NCI-H1048 (cell line): ENCODE data around the gene PPP2R5C.
A peak's percentile ranks its signal among the peaks of the same experiment; 100 is the strongest.
"Not testable (repeated sequence)": the region's sequence is repeated elsewhere in the genome, so short reads cannot be mapped to it uniquely, and the experiment has no call there.

ENCODE experiments used
- DNase-seq: peaks from one replicate; lab custom pipeline; 2025; lab: John Stamatoyannopoulos, UW

Gene PPP2R5C

DNA sequence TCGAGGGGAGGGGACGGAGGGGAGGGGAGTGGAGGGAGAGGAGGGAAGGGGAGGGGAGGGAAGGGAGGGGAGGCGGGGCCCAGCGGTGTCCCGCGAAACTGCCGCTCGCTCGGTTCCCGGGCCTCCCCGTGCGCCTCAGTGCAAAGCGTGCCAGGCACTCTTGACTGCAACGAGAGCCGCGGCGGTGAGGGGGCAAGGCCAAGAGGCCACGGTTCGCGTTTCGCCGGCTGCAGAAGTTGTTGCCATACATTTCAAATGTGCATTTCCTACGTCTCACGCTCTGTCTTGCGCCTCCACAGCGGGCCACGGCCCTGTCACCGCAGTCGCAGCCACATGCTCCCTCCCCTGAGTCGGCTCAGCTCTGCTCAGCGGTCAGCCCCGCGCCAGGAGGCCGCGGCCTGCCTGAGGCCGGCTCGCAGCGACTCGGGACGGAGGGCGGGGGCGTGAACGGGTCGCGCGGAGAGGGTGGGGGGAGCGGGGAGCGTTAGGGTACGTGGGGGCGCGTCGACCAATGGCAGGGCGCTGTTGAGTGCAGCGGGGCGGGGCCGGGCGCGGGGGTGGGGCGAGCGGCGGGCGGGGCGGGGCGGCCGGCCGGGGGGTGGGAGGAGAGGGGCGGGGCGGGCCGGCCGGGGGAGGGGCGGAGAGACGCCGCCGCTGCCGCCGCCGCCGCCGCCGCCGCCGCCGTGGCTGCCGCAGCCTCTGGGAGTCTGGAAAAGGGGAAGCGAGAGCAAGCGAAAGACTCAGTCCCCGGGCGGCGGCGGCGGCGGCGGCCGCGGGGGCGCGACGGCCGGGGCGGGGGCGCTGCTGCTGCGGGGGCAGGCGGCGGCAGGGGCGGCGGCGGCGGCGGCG is at the start of gene PPP2R5C:
Gene PPP2R5C (plus strand): TSS at position 678 of the 849 bp plus-strand sequence. CDS start 185 bp downstream, outside the sequence.
- peak; percentile 57 for DNase-seq

DNA sequence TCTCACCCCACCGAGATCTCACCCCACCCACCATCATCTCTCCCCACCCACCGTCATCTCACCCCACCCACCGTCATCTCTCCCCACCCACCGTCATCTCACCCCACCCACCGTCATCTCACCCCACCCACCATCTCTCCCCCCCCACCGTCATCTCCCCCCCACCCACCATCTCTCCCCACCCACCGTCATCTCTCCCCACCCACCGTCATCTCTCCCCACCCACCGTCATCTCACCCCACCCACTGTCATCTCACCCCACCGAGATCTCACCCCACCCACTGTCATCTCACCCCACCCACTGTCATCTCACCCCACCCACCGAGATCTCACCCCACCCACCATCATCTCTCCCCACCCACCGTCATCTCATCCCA is 49.7 kb upstream of the PPP2R5C start:
- DNase-seq: not testable (repeated sequence)

DNA sequence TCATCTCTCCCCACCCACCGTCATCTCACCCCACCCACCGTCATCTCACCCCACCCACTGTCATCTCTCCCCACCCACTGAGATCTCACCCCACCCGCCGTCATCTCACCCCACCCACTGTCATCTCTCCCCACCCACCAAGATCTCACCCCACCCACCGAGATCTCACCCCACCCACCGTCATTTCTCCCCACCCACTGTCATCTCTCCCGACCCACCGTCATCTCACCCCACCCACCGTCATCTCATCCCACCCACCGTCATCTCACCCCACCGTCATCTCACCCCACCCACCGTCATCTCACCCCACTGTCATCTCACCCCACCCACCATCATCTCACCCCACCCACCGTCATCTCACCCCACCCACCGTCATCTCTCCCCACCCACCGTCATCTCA is 49.2 kb upstream of the PPP2R5C start:
- DNase-seq: not testable (repeated sequence)

DNA sequence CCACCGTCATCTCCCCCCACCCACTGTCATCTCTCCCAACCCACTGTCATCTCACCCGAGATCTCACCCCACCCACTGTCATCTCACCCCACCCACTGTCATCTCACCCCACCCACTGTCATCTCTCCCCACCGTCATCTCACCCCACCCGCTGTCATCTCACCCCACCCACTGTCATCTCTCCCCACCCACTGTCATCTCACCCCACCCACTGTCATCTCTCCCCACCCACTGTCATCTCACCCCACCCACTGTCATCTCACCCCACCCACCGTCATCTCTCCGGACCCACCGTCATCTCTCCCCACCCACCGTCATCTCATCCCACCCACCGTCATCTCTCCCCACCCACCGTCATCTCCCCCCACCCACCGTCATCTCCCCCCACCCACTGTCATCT is 48.4 kb upstream of the PPP2R5C start:
- DNase-seq: not testable (repeated sequence)

DNA sequence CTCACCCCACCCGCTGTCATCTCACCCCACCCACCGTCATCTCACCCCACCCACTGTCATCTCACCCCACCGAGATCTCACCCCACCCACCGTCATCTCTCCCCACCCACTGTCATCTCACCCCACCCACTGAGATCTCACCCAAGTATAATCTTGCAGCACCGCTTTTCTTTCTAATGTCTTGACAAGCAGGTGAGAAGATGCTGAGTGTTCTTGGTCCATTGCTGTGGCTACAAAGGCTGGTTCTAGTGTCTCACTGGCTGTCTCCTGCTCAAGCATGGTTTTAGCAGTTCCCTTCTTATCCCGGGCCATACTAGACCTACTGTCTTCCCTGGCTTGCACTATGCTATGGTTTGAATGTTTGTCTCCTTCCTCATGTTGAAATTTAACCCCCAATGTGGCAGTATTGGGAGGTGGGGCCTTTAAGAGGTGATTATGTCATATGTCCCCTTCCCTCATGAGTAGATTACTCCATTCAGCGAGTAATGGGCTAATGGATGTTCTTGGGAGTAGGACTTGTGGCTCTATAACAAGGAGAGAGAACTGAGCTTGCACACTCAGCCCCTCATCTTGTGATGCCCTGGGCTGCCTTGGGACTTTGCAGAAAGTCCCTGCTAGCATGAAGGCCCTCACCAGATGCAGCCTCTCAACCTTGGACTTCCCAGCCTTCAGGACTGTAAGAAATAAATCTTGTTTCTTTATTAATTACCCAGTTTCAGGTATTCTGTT is 47.7 kb upstream of the PPP2R5C start:
- no peak for DNase-seq

DNA sequence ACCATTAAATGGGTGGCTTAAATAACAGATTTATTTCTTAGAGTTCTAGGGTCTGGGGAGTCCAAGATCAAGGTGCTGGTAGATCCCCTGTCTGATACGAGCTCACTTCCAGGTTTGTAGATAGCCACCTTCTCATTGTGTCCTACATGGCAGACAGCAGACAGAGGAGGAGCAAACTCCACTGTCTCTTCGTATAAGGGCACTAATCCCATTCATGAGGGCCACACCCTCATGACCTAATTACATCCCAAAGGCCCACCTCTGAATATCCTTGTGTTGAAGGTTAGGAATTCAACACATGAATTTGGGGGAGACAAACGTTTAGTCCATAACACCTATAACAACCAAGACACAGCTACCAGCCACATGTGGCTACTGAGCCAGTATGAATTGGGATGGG is 47.1 kb upstream of the PPP2R5C start:
- no peak for DNase-seq

DNA sequence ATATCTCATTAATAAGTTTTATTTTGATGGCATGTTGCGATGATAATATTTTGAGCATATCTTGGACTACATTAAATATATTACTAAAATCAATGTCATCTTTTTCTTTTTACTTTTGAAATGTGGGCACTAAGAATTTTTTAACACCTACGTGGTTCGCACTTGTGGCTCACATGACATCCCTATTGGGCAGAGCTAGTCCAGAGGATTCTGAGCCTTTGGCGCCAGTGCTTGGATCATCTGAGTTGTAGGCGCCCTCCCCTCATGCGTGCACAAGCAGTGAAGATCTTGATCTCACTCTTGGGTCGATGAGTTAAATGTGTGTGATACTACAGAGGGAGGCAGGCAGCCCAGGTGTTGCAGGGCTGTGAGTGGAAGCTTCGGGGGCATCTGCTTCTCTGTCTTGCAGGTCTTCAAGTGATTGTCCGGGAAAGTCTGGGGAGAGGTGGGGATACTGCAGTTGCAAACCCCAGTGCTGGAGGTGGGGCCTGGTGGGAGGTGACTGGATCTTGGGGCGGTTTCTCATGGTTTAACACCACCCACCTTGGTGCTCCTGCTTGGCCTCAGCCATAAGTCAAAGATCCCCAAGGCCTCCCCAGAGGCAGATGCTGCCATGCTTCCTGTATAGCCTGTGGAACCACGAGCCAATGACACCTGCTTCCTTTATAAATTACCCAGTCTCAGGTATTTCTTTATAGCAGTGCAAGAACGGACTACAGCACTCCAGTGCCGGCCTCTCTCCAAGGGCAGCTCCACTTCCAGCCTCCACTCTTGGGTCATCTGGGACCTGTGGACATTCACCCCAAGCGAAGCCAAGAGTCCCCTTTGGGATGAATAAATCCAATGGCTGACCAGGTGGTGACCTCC is 46.1 kb upstream of the PPP2R5C start:
- DNase-seq: no peak

DNA sequence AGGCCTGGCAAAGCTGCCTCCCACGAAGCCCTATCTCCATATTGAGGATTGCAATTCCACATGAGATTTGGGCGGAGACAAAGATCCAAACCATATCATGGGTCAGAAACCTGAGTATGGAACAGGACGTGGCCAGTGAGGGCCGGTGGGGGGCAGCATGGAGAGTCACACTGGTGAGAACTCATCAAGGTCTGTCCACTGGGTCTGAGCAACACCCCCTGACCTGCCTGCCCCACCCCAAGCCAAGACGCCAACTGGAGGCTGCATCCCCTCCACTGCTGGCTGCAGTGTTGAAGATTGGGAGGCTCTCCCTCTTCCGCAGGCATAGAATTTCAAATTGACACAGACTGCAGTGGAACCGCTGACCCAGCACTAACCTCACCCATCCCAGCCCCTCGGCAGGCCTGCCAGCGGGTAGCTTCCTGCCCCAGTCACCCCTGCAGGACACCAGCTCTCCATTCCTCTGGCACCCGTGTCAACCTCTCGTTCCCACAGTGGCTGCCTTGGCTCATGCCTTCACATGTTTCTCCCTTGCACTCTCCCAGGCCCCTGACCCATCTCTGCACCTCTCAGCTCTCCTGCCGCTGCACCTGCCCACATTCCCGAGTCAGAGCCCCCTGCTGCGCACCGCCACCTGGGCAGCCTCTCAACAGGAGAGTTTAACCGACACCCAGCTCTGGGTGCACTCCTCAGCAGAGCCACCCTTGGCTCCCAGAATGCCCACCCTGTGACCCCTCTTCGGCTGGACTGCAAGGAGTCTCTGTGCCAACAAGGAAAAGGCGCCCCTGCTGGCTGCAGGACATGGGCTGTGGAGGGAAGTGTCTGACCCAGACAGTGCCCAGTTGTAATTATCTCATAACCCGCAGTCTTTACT is 45.2 kb upstream of the PPP2R5C start:
- no peak for DNase-seq

DNA sequence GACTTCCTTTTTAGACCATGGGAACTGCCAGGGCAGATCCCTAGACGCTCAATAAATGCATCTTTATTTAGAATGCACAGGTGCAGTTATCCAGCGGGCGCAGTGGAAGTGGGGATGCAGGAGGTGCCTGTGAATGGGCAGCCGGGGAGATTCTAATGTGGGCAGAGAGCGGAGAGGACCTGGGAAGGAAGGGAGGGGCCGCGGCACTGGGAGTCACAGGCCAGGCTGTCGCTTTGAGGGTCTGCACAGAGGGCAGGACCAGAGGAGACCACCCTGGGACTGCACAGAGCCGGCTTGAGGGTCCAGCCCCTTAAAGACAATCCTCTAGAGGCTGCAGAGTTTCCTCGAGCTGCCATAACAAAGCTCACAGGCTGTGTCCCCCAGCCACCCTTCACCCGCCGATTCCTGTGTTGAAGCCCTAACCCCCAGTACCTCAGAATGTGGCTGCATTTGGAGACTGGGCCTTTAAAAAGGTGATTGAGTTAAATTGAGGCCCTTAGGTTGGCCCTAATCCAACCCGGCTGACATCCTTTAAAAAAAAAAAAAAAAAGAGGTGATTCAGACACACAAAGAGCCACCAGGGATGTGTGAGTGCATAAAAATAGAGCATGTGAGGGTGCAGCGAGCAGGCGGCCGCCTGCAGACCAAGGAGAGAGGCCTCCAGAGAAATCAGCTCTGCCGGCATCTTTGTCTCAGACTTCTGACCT is 44.4 kb upstream of the PPP2R5C start:
- DNase-seq: no peak

DNA sequence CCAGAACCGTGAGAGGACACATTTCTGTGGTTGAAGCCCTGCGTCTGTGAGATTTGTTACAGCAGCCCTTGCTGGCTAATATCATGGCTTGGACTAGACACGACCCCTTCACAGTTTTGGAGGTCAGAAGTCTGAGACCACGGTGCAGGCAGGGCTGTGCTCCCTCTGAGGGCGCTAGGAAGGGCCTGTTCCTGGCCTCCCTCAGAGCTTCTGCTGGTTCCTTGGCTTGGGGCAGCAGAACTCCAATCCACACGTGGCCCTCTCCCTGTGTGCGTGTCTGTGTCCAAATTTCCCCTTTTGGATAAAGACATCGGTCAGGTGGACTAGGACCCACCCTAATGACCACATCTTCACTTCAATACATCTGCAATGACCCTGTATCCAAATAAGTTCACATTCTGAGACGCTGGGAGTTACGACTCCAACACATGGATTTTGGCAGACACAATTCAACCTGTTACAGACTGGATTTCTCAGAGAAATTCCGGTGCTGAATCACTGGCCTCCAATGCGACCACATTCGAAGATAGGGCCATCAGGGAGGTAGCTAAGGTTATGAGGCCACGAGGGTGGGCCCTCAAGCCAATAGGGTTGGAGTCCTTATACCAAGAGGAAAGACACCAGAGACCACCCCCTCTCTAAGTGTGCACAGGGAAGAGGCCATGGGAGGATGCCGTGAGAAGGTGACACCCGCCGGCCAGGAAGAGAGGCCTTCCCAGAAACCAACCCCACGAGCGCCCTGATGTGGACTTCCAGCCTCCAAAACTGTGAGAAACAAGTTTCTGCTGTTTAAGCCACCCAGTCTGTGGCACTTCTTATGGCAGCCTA is 43.6 kb upstream of the PPP2R5C start:
- DNase-seq: no peak

DNA sequence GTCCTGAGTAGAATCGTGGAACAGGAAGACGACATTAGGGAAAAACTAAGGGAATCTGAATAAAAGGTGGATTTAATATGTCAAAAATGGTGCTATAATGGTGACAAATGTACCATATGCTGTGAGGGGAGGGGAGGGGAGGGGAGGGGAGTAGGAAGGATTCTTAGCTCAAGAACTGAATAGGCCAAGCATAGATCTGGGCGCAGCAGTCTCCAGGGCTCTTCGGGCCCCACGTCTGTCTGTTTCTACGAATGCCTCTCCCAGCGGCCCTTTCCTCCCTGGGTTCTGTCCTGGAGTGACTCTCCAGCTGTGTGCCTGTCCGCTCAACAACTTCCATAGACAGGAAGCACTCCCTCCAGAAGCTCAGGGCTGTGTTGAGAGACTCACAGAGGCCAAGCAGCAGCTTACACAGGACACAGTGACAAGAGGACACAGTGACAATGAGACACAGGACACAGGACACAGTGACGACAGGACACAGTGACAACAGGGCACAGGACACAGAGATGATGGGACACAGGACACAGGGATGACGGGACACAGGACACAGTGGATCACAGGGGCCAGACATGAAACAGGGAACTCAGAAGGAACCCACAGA is 42.4 kb upstream of the PPP2R5C start:
- no peak for DNase-seq

DNA sequence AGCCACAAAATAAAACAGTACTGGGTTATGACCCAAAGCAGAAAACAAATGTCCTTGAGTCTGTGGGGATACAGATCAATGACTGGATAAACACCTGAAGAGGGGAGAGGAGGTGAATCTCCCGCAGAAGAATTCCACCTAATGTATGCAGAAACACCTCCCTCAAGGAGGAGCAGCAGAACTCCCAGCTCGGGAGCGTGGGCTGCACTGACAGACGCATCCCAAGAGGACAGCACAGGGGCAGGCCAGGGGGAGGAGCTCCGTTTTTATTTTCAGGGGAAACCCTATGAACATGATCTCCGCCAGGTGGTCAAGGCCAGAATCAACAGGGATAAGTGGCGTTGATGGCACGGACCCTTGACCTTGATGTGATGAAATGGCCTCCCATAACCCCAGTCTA is 41.8 kb upstream of the PPP2R5C start:
- no peak for DNase-seq

DNA sequence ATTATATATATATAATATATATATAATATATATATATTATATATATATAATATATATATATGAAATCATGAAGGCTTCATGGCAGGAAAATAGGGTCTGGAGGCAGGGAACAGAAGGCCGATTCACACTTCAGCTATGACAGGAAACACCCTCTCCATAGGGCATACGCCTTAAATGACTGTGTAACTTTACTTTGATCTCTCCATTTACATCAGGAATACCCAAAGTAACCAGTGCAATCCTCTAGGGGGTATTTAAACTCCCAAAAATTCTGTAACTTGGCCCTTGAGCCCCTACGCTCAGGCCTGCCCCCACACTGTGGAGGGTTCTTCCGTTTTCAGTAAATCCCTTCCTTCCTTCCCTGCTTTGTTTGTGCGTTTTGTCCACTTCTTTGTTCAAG is 40.4 kb upstream of the PPP2R5C start:
- DNase-seq: no peak

DNA sequence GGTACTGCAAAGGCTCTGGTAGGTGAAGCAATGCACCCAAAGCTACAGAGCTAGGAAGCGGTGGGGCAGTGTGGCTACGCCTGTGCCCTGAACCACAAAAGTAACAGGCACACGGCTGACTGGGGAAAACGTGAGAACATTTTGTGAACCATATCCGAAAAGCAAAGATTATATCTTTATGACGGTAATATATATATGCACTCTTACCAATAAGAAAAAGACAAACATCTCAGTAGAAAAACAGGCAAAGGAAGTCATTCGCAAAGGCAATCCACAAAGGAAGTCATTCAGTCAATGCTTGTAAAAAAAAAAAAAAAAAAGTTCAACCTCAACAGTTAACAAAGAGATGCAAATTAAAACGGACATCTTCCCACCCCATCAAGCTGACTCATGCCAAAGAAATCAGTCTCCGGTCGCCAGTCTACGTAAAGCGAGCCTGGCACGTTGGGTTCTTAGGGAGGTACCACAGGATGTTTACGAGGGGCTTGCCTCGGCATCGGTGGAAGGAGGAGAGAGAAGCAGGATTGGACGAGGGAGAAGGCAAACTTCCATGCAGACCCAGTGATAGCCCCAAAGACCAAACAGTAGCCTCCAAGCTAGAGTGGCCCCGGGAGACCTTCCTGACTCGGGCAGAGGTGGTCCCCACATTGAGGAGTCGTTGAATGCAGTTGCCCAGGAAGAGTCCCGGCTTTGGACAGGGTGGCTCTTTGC is 39.4 kb upstream of the PPP2R5C start:
- no peak for DNase-seq

DNA sequence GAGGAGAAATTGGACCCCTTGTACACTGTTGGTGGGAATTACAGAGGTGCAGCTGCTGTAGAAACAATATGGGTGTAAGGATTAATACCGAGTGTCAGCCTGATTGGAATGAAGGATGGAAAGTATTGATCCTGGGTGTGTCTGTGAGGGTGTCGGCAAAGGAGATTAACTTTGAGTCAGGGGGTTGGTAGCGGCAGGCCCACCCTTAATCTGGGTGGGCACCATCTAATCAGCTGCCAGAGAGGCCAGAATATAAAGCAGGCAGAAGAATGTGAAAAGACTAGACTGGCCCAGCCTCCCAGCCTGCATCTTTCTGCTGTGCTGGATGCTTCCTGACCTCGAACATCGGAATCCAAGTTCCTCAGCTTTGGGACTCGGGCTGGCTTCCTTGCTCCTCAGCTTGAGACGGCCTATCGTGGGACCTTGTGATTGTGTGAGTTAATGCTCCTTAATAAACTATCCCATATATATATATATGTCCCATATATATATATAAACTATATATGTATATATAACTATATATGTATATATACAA is 38.4 kb upstream of the PPP2R5C start:
- DNase-seq: no peak

DNA sequence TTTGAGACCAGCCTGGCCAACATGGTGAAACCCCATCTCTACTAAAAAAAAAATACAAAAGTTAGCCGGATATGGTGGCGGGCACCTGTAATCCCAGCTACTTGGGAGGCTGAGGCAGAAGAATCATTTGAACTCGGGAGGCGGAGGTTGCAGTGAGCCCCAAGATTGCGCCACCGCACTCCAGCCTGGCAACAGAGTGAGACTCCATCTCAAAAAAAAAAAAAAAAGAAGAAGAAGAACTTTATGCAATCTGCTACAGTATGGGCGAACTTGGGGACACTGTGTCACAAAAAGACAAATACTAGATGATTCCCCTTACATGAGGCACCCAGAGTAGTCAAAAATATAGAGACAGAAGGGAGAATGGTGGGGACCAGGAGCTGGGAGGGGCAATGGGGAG is 35.9 kb upstream of the PPP2R5C start:
- DNase-seq: not testable (repeated sequence)

DNA sequence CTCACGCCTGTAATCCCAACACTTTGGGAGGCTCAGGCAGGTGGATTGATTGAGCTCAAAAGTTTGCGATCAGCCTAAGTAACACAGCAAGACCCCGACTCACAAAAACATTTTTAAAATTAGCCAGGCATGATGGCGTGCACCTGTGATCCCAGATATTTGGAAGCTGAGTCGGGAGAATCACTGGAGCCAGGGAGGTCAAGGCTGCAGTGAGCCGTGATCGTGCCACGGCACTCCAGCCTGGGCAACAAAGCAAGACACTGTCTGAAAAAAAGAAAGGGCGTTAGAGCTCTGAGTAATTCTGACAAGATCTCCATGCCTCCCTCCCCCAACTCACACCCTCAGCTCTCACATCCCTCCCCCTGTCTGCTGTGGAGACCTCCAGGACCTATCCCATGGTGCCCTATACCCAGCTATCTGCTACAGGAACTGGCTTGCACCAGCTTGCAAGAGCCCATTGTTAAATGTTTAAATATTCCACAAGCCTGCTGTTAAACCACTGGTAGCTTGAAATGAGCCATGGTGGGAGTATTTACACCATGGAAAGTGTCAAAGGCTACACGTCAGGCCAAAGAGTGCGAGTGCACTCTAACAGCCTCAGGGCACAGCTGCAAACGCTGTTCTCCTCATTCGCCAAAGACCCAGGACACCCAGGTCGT is 35.1 kb upstream of the PPP2R5C start:
- DNase-seq: no peak

DNA sequence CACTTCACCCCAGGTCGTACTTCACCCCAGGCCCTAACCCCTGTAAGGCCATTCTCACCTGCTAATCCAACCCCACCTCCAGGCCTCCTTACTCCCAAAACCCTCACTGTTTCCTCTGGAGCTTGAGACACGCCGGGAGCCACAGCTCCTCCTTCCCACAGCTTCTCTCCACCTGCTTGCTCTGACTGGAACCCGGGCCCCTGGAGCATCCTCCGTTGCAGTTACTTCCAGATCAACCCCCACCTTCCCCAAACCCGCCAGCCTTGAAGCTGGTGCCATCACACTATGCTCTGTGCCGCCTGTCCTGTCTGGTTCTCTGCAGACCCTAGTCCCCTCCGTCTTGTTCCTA is 34.6 kb upstream of the PPP2R5C start:
- no peak for DNase-seq
